Stimulated activated CD4-positive, alpha-beta T cell treated with anti-CD3 and anti-CD28 coated beads, Interleukin-12 subunit alpha, Interleukin-12 subunit beta, amount 100 ng/mL, for 4 hours (primary cell): Measurements from ENCODE around the gene JAKMIP2.
"Not testable (repeated sequence)": the region's sequence is repeated elsewhere in the genome, so short reads cannot be mapped to it uniquely, and the experiment has no call there.

ENCODE experiments used
- DNase-seq: peaks from one replicate; pipeline ENCODE4 v3.0.0-alpha.2; 2020

The JAKMIP2 gene

DNA sequence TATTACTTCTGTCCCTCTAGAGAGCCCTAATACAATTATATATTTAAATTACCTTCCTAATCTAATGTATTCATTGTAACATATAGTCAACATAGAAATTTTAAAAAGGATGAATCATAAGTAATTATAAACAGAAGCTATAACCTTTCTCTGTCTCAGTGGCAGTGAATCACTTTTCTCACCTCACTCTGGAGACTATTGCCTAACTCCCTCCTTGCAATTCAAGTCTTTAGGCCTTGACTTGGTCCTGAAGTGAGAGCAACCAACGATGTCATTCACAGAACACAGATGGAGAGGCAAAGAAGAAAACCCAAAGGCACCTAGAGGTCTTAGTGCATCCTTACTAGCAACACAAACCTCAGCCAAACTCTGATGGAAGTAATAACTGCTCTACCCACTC lies 139.4 kb downstream of the JAKMIP2 start:
- DNase-seq = no peak

- no peak for DNase-seq
These were observed 139.9 kb downstream of the JAKMIP2 start for GRCh38 chr5:147642666-147643065.

DNA sequence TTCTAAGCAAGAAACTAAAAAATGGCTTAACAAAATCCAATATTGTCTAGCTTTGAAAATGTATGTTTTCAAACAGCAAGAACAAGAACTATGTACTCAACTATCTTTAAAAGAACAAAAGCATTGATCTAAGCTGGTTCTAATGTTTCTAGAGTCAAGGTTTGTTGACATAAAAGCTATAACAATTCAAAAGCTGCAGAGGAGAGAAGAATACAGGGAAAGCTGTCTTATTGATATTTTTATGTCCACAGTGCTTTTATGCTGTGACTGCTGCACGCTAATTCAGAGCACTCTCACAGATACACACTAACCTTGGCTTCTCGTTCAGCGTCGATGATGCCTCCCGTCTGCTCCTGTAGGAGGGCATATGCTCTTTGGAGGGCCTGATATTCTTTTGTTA lies 143.2 kb downstream of the JAKMIP2 start:
- DNase-seq = no peak

GRCh38 chr5:147636729-147636984 lies 145.9 kb downstream of the JAKMIP2 start:
- no peak for DNase-seq

- DNase-seq = no peak
These were observed 146.4 kb downstream of the JAKMIP2 start for GRCh38 chr5:147635882-147636728.

DNA sequence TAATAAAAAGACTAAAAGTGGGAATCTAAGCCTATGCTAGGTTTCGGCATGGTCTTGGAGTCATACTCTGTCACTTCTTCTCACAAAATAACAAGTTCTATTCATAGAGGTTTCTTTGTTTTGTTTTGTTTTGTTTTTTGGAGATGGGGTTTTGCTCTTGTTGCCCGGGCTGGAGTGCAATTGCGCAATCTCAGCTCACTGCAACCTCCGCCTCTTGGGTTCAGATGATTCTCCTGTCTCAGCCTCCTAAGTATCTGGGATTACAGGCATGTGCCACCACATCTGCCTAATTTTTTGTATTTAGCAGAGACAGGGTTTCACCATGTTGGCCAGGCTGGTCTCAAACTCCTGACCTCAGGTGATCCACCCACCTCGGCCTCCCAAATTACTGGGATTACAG lies 147.1 kb downstream of the JAKMIP2 start:
- DNase-seq = not testable (repeated sequence)

GRCh38 chr5:147633173-147633572 lies 149.4 kb downstream of the JAKMIP2 start:
- DNase-seq = no peak

- no peak for DNase-seq
These were observed 151.0 kb downstream of the JAKMIP2 start for GRCh38 chr5:147631428-147632003.

DNA sequence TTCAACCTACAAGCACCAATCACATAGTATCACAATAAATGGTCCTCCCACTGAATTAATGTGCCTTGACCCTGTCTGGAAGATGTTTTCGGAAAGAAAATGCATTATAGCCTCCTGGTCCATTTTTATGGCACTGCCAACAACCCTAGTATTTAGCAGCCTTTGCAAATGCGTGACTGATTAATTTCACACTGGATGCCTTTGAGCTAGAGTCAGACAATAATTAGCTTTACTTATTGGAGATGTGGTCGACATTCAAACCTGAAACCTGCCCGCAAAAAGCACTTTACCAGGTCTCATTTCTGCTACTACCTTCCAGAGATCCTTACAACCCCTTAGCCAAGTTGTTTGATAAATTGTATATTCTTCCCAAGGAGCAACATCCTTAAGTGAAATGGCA lies 153.3 kb downstream of the JAKMIP2 start:
- no peak for DNase-seq

GRCh38 chr5:147628058-147628895 lies 154.3 kb downstream of the JAKMIP2 start:
- DNase-seq = peak; percentile 6

GRCh38 chr5:147626464-147626863 lies 156.1 kb downstream of the JAKMIP2 start:
- DNase-seq = no peak

GRCh38 chr5:147621016-147621415 lies 161.5 kb downstream of the JAKMIP2 start:
- no peak for DNase-seq

GRCh38 chr5:147619281-147619878 lies 163.1 kb downstream of the JAKMIP2 start:
- no peak for DNase-seq

DNA sequence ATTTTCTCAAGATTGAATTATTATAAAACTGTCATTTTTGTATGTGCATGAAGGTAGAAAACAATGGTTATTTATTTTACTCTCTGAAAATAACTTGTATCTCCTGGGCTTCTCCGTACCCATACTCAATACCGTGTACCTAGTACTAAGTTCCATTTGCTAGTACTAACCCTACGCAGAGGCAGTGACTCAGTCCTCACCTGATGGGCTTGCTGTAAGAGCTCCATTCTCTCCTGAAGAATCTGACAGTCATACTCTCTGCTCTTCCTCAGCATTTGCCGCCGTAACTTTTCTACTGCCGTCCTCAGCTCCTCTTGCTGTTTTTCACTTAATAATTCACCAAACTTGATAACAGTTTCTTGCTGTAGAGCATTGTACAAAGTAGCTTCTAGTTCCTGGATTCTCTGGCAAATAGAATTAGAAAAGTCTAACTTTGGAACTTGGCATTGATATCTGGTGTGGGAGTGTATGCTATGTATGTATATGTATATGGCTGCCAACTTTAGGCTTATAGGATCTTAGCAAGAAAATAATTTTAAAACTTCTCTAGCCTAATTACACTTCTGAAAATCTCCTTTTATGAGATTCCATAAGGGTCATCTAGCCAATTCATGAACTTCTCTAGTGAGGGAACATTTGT lies 164.7 kb downstream of the JAKMIP2 start:
- no peak for DNase-seq

GRCh38 chr5:147617191-147617606 lies 165.3 kb downstream of the JAKMIP2 start:
- DNase-seq = no peak

DNA sequence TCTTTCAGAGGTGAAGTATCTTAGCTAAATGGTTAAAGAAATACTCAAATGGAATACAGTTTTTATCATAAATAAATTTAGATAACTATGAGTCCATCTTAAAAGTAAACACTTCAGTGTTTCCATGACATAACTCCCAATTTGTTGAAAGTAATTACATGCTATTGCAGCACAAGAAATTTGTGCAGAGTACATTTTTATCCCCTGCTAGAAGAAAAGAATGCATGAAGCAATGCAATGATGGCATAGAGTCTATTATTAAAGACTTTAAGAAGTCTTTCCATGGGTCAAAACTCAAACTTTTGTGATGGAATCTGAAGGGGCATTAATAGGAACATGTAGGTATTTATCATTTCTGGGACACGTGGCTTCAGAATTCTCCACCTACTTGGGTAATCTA lies 166.1 kb downstream of the JAKMIP2 start:
- no peak for DNase-seq

DNA sequence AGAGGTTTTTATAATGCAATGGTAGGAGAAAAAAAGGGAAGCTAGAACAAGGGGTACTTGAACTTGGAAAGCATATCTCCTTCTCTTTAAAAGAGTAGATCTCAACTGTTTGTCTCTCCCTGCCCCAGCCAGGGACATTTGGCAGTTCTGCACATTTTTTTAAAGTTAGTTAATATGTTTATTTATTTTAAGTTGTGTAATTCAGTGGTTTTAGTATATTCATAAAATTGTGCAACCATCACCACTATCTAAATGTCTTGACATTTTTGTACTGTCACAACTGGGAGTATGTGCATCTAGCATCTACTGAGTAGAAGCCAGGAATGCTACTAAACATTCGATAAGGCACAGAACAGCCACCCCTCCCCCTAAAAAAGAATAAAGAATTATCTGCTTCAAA lies 169.2 kb downstream of the JAKMIP2 start:
- no peak for DNase-seq

- no peak for DNase-seq
These were observed 171.0 kb downstream of the JAKMIP2 start for GRCh38 chr5:147611483-147611882.

DNA sequence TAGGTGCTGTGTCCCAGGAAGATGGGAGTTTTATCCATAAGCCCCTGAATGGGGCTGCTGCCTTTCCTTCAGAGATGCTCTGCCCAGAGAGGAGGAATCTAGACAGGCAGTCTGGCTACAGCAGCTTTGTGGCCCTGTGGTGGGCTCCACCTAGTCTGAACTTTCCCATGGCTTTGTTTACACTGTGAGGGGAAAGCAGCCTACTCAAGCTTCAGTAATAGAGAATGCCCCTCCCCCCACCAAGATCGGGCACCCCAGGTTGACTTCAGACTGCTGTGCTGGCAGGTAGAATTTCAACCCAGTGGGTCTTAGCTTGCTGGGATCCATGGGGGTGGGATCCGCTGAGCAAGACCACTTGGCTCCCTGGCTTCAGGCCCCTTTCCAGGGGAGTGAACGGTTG lies 171.7 kb downstream of the JAKMIP2 start:
- DNase-seq = no peak

GRCh38 chr5:147601652-147602051 lies 180.9 kb downstream of the JAKMIP2 start:
- no peak for DNase-seq

DNA sequence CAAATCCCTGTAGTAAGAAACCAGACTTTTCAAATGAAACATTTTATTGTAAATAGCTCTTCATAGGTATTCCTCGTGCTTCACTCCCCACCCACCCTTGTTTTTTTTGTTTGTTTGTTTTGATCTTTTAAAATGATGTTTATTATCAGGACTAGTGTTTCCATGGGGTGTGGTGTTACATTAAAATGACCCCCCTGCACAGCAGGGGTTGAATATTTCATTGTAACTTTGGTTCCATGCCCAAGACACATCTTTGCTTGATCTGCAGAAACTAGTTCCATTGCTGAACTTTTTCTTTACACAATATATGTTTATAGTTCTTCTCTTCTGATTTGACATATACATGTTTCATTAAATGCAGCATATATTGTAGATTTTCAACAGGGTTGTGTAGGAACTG lies 191.4 kb downstream of the JAKMIP2 start:
- no peak for DNase-seq

DNA sequence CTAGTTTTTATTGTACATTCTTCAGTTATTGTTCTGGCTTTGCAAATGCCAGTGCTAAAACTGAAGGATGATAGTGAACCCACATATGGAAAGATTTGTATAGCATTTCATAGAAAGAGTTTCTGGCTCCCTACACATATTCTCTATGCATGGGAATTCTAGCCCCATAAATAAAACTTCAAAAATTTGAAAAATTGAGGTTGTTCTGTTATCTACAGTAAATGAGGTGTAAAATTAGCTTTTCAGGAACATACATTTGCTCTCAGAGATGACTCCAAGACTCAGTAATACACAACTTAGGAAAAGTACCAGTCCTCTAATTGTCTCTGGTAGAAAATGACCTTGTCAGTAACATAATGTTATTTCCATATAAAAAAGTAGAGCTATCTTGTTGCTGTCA lies 192.4 kb downstream of the JAKMIP2 start:
- no peak for DNase-seq

DNA sequence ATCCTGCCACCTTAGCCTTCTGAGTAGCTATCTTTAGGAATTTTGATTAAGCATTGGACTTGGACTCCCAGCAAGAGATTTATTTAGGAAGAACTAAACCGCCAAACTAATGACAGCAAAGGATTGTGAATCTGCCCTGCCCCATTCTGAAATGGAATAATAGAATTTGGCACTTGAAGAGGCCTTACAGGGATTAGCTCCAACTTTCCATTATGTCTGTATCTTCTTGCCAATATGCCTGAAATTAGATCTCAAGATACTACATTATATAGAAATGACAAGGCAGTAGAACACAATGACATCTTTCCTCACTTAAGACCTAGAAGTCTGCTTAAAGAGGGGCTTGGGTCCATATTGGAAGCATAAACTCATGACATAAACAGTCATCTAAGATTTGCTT lies 195.7 kb downstream of the JAKMIP2 start:
- no peak for DNase-seq
